ENCODE results near the gene SDHB.

- TF ChIP-seq, protein P1, sequence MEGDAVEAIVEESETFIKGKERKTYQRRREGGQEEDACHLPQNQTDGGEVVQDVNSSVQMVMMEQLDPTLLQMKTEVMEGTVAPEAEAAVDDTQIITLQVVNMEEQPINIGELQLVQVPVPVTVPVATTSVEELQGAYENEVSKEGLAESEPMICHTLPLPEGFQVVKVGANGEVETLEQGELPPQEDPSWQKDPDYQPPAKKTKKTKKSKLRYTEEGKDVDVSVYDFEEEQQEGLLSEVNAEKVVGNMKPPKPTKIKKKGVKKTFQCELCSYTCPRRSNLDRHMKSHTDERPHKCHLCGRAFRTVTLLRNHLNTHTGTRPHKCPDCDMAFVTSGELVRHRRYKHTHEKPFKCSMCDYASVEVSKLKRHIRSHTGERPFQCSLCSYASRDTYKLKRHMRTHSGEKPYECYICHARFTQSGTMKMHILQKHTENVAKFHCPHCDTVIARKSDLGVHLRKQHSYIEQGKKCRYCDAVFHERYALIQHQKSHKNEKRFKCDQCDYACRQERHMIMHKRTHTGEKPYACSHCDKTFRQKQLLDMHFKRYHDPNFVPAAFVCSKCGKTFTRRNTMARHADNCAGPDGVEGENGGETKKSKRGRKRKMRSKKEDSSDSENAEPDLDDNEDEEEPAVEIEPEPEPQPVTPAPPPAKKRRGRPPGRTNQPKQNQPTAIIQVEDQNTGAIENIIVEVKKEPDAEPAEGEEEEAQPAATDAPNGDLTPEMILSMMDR (IDR thresholded peaks at IDR 0.05): no peak
- TF ChIP-seq EZH2 (IDR thresholded peaks at IDR 0.05): no peak
Measured at GRCh38 chr1:17009706-17010105, 44.1 kb downstream of the SDHB start.
